Progenitor cell of endocrine pancreas (in vitro differentiated cells): ENCODE measurements around the gene WDR33. TPM values are rescaled to one million over a fixed set of nuclear protein-coding genes. Genes with fewer than 3 reads are reported as not detected.

ENCODE experiments used
- DNase-seq: peaks from one replicate; pipeline ENCODE4 v3.0.0; 2021; ENCODE audit warnings: low spot score; ENCODE audit not compliant: unreplicated experiment
- H3K27ac Mint-ChIP-seq: 2 replicates; pipeline ENCODE4 v1.8.0; 2021; ENCODE audit warnings: mild to moderate bottlenecking, moderate library complexity, mixed read lengths
- H3K27me3 Mint-ChIP-seq: 2 replicates; pipeline ENCODE4 v1.8.0; 2021; ENCODE audit warnings: mixed read lengths
- H3K36me3 Mint-ChIP-seq: 2 replicates; pipeline ENCODE4 v1.8.0; 2022; ENCODE audit warnings: mixed read lengths; ENCODE audit not compliant: insufficient read depth
- H3K4me1 Mint-ChIP-seq: 2 replicates; pipeline ENCODE4 v1.8.0; 2021; ENCODE audit warnings: low read depth, mixed read lengths
- H3K4me3 Mint-ChIP-seq: 2 replicates; pipeline ENCODE4 v1.8.0; 2021; ENCODE audit warnings: low read depth, mild to moderate bottlenecking, moderate library complexity, mixed read lengths
- H3K9me3 Mint-ChIP-seq: 2 replicates; pipeline ENCODE4 v1.8.0; 2021; ENCODE audit warnings: low read depth, mixed read lengths
- CTCF ChIP-seq: fragments of 200-600 bp; sonication (generic); IDR thresholded peaks from one replicate; pipeline ENCODE4 v1.5.0; 2021; ENCODE audit warnings: antibody characterized with exemption, mild to moderate bottlenecking; ENCODE audit not compliant: unreplicated experiment
- total RNA-seq: library from RNA; stranded (reverse); gene quantifications from 2 replicates; pipeline ENCODE4 v1.2.1, GENCODE V29; 2021

WDR33 gene
- total RNA-seq, 1 donor from 2014 or later: 74.2 TPM

GRCh38 chr2:127740665-127741288 is 70.2 kb downstream of the WDR33 start:
- Mint-ChIP-seq H3K9me3 (no peaks in the 10 kb centered on the region), H3K36me3 (peaks cover 5% of the 10 kb centered on the region), H3K27ac (peak overlapping the region; percentile 35)

GRCh38 chr2:127739800-127740199 is 71.2 kb downstream of the WDR33 start:
- H3K9me3 Mint-ChIP-seq: no peaks in the 10 kb centered on the region
- H3K4me1 Mint-ChIP-seq: peaks cover 21% of the 10 kb centered on the region
- TF ChIP-seq CTCF: no peak
- H3K4me3 Mint-ChIP-seq: no peak overlapping the region
- no peaks in the 10 kb centered on the region for H3K27me3 Mint-ChIP-seq
- H3K27ac Mint-ChIP-seq: no peak overlapping the region
- H3K36me3 Mint-ChIP-seq: peaks cover 2% of the 10 kb centered on the region
- DNase-seq: no peak

More at GRCh38 chr2:127740665-127741288, 70.2 kb downstream of the WDR33 start:
- Mint-ChIP-seq H3K27me3 (no peaks in the 10 kb centered on the region), H3K4me1 (peaks cover 12% of the 10 kb centered on the region), H3K4me3 (no peak overlapping the region)
- DNase-seq: no peak
- no peak for TF ChIP-seq CTCF

GRCh38 chr2:127737892-127738291 is 73.1 kb downstream of the WDR33 start:
- no peak overlapping the region for H3K27ac Mint-ChIP-seq
- H3K4me1 Mint-ChIP-seq: peaks cover 33% of the 10 kb centered on the region
- H3K36me3 Mint-ChIP-seq: peaks cover 3% of the 10 kb centered on the region
- TF ChIP-seq CTCF: no peak
- H3K4me3 Mint-ChIP-seq: no peak overlapping the region
- no peak for DNase-seq
- no peaks in the 10 kb centered on the region for H3K27me3 Mint-ChIP-seq
- no peaks in the 10 kb centered on the region for H3K9me3 Mint-ChIP-seq

GRCh38 chr2:127735537-127736399 is 75.2 kb downstream of the WDR33 start:
- DNase-seq: no peak
- no peak for TF ChIP-seq CTCF
- no peaks in the 10 kb centered on the region for H3K9me3 Mint-ChIP-seq
- peak overlapping the region; percentile 57 for H3K27ac Mint-ChIP-seq
- peaks cover 32% of the 10 kb centered on the region for H3K4me1 Mint-ChIP-seq
- H3K4me3 Mint-ChIP-seq: no peak overlapping the region
- H3K36me3 Mint-ChIP-seq: peaks cover 3% of the 10 kb centered on the region
- no peaks in the 10 kb centered on the region for H3K27me3 Mint-ChIP-seq

GRCh38 chr2:127735044-127735443 is 75.9 kb downstream of the WDR33 start:
- DNase-seq: no peak
- Mint-ChIP-seq H3K27me3 (no peaks in the 10 kb centered on the region), H3K9me3 (no peaks in the 10 kb centered on the region), H3K4me1 (peaks cover 32% of the 10 kb centered on the region), H3K4me3 (no peak overlapping the region), H3K27ac (peak overlapping the region; percentile 86), H3K36me3 (peaks cover 3% of the 10 kb centered on the region)
- TF ChIP-seq CTCF: no peak
